ENCODE measurements around the gene PTPRN2. TPM values are rescaled to one million over a fixed set of nuclear protein-coding genes. Genes with fewer than 3 reads are reported as not detected.

The PTPRN2 gene
- total and polyA plus RNA-seq, 2 of the 13 experiments (the other 11 are each of a cell fraction or from before 2014, with no cell fraction given), result 2.5 to 24.2 TPM

DNA sequence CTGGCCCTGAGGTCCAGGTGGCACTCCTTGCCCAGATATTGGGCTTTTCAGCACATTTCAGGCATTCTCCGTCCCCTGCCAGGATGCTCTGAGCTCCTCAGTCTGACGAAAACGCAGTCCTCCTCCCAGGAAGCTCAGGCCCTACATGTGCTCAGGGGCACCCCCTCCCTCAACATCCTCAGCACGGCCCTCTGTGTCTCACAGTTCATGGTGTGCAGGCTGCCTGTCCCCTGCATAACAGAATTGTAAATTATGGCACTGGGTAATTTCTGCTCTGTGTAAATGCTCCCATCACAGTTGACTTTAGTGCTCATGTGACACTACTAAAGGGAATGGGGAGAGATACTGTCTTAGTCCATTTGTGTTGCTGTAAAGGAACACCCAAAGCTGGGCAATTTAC lies 687.1 kb downstream of the PTPRN2 start:
- no TSS peak for BruUV-seq (replicated peaks)
- Histone ChIP-seq H4K20me1 (ENCODE audit: insufficient read depth, low read length) (peaks cover 3% of the 10 kb centered on the region; the same call in 1 of the 2 replicates), H3K36me3 (replicated peaks in 1 of 2; ENCODE audit: control insufficient read depth in 1 of 2, insufficient read depth in 2 of 2, low read length in 2 of 2) (no peaks in the 10 kb centered on the region), H3K9ac (ENCODE audit: insufficient read depth, low read depth, low read length) (no peak overlapping the region), H3K4me2 (ENCODE audit: low read depth, low read length) (no peak overlapping the region), H3K4me3 (replicated peaks in 1 of 3; ENCODE audit: insufficient read depth in 1 of 3, low read depth in 2 of 3, low read length in 3 of 3) (no peak overlapping the region), H2AFZ (ENCODE audit: low read length) (no peak overlapping the region), H3K27ac (ENCODE audit: extremely low read length, insufficient read depth, low read length) (no peak overlapping the region), H3K27me3 (ENCODE audit: control insufficient read depth in 1 of 2, insufficient read depth in 2 of 2, low read length in 2 of 2) (no peaks in the 10 kb centered on the region), H3K9me3 (ENCODE audit: low read length) (no peaks in the 10 kb centered on the region), H3K4me1 (ENCODE audit: insufficient read depth, low read length) (0 out of 2 replicates have a peak, but pooled peaks cover 1% of the 10 kb centered on the region), H3K79me2 (ENCODE audit: insufficient read depth, low read length) (no peaks in the 10 kb centered on the region)
- no peak for FAIRE-seq
- no peak for TF ChIP-seq ZNF766 (CRISPR knock-in tag; IDR thresholded peaks at IDR 0.05; ENCODE audit: borderline replicate concordance)
- no peak for TF ChIP-seq ZNF136 (CRISPR knock-in tag; IDR thresholded peaks at IDR 0.05; ENCODE audit: low read depth)
- TF ChIP-seq HOXA5 (CRISPR knock-in tag; IDR thresholded peaks at IDR 0.05), result no peak
- TF ChIP-seq, protein P1, sequence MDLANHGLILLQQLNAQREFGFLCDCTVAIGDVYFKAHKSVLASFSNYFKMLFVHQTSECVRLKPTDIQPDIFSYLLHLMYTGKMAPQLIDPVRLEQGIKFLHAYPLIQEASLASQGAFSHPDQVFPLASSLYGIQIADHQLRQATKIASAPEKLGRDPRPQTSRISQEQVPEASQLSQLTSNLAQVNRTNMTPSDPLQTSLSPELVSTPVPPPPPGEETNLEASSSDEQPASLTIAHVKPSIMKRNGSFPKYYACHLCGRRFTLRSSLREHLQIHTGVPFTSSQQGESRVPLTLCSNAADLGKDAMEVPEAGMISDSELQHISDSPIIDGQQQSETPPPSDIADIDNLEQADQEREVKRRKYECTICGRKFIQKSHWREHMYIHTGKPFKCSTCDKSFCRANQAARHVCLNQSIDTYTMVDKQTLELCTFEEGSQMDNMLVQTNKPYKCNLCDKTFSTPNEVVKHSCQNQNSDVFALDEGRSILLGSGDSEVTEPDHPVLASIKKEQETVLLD (CRISPR knock-in tag; IDR thresholded peaks at IDR 0.05; ENCODE audit: low read depth), result no peak
- no peak for TF ChIP-seq PRMT3 (CRISPR knock-in tag; IDR thresholded peaks at IDR 0.05; ENCODE audit: borderline replicate concordance, low read depth)
- TF ChIP-seq ZNF335 (CRISPR knock-in tag; IDR thresholded peaks at IDR 0.05), result no peak
- TF ChIP-seq SMAD9 (CRISPR knock-in tag; IDR thresholded peaks at IDR 0.05), result no peak
- TF ChIP-seq XRCC5 (optimal IDR thresholded peaks at IDR 0.05; ENCODE audit: low read length), result no peak
- TF ChIP-seq, protein P2, sequence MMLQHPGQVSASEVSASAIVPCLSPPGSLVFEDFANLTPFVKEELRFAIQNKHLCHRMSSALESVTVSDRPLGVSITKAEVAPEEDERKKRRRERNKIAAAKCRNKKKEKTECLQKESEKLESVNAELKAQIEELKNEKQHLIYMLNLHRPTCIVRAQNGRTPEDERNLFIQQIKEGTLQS (CRISPR knock-in tag; IDR thresholded peaks at IDR 0.05), result no peak
- TF ChIP-seq, protein P3, sequence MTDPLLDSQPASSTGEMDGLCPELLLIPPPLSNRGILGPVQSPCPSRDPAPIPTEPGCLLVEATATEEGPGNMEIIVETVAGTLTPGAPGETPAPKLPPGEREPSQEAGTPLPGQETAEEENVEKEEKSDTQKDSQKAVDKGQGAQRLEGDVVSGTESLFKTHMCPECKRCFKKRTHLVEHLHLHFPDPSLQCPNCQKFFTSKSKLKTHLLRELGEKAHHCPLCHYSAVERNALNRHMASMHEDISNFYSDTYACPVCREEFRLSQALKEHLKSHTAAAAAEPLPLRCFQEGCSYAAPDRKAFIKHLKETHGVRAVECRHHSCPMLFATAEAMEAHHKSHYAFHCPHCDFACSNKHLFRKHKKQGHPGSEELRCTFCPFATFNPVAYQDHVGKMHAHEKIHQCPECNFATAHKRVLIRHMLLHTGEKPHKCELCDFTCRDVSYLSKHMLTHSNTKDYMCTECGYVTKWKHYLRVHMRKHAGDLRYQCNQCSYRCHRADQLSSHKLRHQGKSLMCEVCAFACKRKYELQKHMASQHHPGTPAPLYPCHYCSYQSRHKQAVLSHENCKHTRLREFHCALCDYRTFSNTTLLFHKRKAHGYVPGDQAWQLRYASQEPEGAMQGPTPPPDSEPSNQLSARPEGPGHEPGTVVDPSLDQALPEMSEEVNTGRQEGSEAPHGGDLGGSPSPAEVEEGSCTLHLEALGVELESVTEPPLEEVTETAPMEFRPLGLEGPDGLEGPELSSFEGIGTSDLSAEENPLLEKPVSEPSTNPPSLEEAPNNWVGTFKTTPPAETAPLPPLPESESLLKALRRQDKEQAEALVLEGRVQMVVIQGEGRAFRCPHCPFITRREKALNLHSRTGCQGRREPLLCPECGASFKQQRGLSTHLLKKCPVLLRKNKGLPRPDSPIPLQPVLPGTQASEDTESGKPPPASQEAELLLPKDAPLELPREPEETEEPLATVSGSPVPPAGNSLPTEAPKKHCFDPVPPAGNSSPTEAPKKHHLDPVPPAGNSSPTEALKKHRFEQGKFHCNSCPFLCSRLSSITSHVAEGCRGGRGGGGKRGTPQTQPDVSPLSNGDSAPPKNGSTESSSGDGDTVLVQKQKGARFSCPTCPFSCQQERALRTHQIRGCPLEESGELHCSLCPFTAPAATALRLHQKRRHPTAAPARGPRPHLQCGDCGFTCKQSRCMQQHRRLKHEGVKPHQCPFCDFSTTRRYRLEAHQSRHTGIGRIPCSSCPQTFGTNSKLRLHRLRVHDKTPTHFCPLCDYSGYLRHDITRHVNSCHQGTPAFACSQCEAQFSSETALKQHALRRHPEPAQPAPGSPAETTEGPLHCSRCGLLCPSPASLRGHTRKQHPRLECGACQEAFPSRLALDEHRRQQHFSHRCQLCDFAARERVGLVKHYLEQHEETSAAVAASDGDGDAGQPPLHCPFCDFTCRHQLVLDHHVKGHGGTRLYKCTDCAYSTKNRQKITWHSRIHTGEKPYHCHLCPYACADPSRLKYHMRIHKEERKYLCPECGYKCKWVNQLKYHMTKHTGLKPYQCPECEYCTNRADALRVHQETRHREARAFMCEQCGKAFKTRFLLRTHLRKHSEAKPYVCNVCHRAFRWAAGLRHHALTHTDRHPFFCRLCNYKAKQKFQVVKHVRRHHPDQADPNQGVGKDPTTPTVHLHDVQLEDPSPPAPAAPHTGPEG (CRISPR knock-in tag; IDR thresholded peaks at IDR 0.05), result no peak
- no peak for TF ChIP-seq SIX1 (CRISPR knock-in tag; IDR thresholded peaks at IDR 0.05; ENCODE audit: borderline replicate concordance)
- TF ChIP-seq HMG20B (CRISPR knock-in tag; conservative IDR thresholded peaks at IDR 0.05), result no peak
- TF ChIP-seq PHF21A (CRISPR knock-in tag; IDR thresholded peaks at IDR 0.05), result no peak
- intact Hi-C loops (cut with micrococcal nuclease; ENCODE audit: unreplicated experiment) (no loop called here), in situ Hi-C loops (cut with HindIII; ENCODE audit: extremely low pct_ligation_motif_present, low pct_unique_long_range_greater_than_20kb) (no loop called here)
- WGBS (ENCODE audit: low lambda C conversion rate), result 100% methylated on average over 1 of the region's 4 CpGs
- no peak for ATAC-seq
- DNase-seq (ENCODE audit: low spot score), result no peak
- ChIA-PET POLR2A (no interaction called here), CTCF (ENCODE audit: low intra/inter-chr PET ratio, low total read pairs) (no interaction called here)
